Endothelial cell (in vitro differentiated cells): ENCODE results near the gene CACNA2D4. TPM values are rescaled to one million over a fixed set of nuclear protein-coding genes. Genes with fewer than 3 reads are reported as not detected.

Source experiments
- DNase-seq: peaks from one replicate; pipeline ENCODE4 v3.0.0; 2021; ENCODE audit warnings: low spot score
- H3K27ac Mint-ChIP-seq: one replicate; pipeline ENCODE4 v1.8.0; 2021; ENCODE audit warnings: mixed read lengths, inconsistent platforms; ENCODE audit not compliant: unreplicated experiment
- H3K27me3 Mint-ChIP-seq: one replicate; pipeline ENCODE4 v1.8.0; 2021; ENCODE audit warnings: mild to moderate bottlenecking, moderate library complexity, mixed read lengths, inconsistent platforms; ENCODE audit not compliant: unreplicated experiment
- H3K36me3 Mint-ChIP-seq: one replicate; pipeline ENCODE4 v1.8.0; 2021; ENCODE audit warnings: mild to moderate bottlenecking, low read depth, mixed read lengths, inconsistent platforms; ENCODE audit not compliant: unreplicated experiment
- H3K4me1 Mint-ChIP-seq: one replicate; pipeline ENCODE4 v1.8.0; 2021; ENCODE audit warnings: mild to moderate bottlenecking, mixed read lengths, inconsistent platforms; ENCODE audit not compliant: unreplicated experiment
- H3K4me3 Mint-ChIP-seq: one replicate; pipeline ENCODE4 v1.8.0; 2021; ENCODE audit warnings: mild to moderate bottlenecking, mixed read lengths, inconsistent platforms; ENCODE audit not compliant: unreplicated experiment
- H3K9me3 Mint-ChIP-seq: one replicate; pipeline ENCODE4 v1.8.0; 2021; ENCODE audit warnings: mixed read lengths, inconsistent platforms; ENCODE audit not compliant: unreplicated experiment
- CTCF ChIP-seq: fragments of 200-600 bp; sonication (generic); IDR thresholded peaks from one replicate; pipeline ENCODE4 v1.5.0; 2021; ENCODE audit warnings: antibody characterized with exemption; ENCODE audit not compliant: unreplicated experiment
- total RNA-seq: library from RNA; stranded (reverse); fragmentation: NEBNext Ultra II Directional; extraction: Animal tissue kit (Norgen Biotek cat#: 25700); gene quantifications from one replicate; pipeline ENCODE4 v1.2.1, GENCODE V29; 2021; ENCODE audit not compliant: unreplicated experiment

CACNA2D4 gene
- total RNA-seq, 1 donor from 2014 or later, result 0.28 TPM

GRCh38 chr12:1917172-1918070, 1.0 kb downstream of the CACNA2D4 start:
- Mint-ChIP-seq H3K4me3 (no peak overlapping the region), H3K27ac (no peak overlapping the region), H3K9me3 (no peaks in the 10 kb centered on the region), H3K36me3 (peaks cover 5% of the 10 kb centered on the region), H3K4me1 (peaks cover 29% of the 10 kb centered on the region), H3K27me3 (peaks cover 5% of the 10 kb centered on the region)
- DNase-seq, result no peak
- TF ChIP-seq CTCF, result no peak

GRCh38 chr12:1916371-1917171, 1.9 kb downstream of the CACNA2D4 start:
- Mint-ChIP-seq H3K27me3 (peaks cover 5% of the 10 kb centered on the region), H3K36me3 (peaks cover 5% of the 10 kb centered on the region), H3K4me3 (no peak overlapping the region), H3K9me3 (no peaks in the 10 kb centered on the region), H3K27ac (no peak overlapping the region), H3K4me1 (peaks cover 31% of the 10 kb centered on the region)
- DNase-seq, result no peak
- TF ChIP-seq CTCF, result no peak

GRCh38 chr12:1915082-1915968, 3.1 kb downstream of the CACNA2D4 start:
- Mint-ChIP-seq H3K36me3 (peaks cover 5% of the 10 kb centered on the region), H3K4me1 (peaks cover 22% of the 10 kb centered on the region), H3K27ac (no peak overlapping the region), H3K4me3 (no peak overlapping the region), H3K27me3 (peaks cover 5% of the 10 kb centered on the region), H3K9me3 (no peaks in the 10 kb centered on the region)
- DNase-seq, result no peak
- TF ChIP-seq CTCF, result no peak

- Mint-ChIP-seq H3K9me3 (no peaks in the 10 kb centered on the region), H3K36me3 (peaks cover 5% of the 10 kb centered on the region), H3K27me3 (peaks cover 5% of the 10 kb centered on the region), H3K27ac (no peak overlapping the region), H3K4me1 (peaks cover 21% of the 10 kb centered on the region), H3K4me3 (no peak overlapping the region)
- DNase-seq, result no peak
- no peak for TF ChIP-seq CTCF
These were observed 4.1 kb downstream of the CACNA2D4 start for GRCh38 chr12:1914114-1914911.
